Neural progenitor cell (in vitro differentiated cells): ENCODE measurements around the gene SEPTIN12.

Experiments used
- EZH2 ChIP-seq: fragments of 200-600 bp; sonication (generic); IDR thresholded peaks from 2 replicates; pipeline ENCODE4 v1.6.1; 2017; ENCODE audit warnings: antibody characterized with exemption, mild to moderate bottlenecking, moderate library complexity
- EZH2phosphoT487 ChIP-seq: fragments of 200-600 bp; sonication (generic); IDR thresholded peaks from 2 replicates; pipeline ENCODE4 v1.6.1; 2017; ENCODE audit warnings: antibody characterized with exemption
- TF ChIP-seq, protein P1 (sequence below): fragments of 200-600 bp; sonication (generic); IDR thresholded peaks from 2 replicates; pipeline ENCODE4 v1.5.1; 2017; ENCODE audit warnings: antibody characterized with exemption, mild to moderate bottlenecking

DNA sequence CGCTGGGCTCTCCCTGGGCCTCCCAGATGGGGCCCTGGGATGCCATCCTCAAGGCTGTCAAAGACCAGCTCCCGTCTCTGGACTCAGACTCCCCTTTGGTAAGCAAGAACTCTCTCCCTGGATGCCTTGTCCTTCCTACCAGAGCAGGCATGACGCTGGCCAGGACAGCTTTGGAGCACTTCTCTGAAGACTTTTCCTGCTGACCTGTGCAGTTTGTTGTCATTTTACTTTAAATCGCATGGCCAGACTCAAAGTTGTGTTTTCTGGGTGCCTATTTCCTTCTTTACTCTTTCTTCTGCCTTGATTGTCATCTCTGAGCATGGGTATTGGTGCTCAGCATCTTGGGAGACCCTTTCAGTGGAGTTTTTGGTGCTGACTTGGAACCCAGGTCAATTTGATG lies 51.6 kb downstream of the SEPTIN12 start:
- TF ChIP-seq, protein P1, sequence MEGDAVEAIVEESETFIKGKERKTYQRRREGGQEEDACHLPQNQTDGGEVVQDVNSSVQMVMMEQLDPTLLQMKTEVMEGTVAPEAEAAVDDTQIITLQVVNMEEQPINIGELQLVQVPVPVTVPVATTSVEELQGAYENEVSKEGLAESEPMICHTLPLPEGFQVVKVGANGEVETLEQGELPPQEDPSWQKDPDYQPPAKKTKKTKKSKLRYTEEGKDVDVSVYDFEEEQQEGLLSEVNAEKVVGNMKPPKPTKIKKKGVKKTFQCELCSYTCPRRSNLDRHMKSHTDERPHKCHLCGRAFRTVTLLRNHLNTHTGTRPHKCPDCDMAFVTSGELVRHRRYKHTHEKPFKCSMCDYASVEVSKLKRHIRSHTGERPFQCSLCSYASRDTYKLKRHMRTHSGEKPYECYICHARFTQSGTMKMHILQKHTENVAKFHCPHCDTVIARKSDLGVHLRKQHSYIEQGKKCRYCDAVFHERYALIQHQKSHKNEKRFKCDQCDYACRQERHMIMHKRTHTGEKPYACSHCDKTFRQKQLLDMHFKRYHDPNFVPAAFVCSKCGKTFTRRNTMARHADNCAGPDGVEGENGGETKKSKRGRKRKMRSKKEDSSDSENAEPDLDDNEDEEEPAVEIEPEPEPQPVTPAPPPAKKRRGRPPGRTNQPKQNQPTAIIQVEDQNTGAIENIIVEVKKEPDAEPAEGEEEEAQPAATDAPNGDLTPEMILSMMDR, result no peak
- TF ChIP-seq EZH2phosphoT487 (no peak), EZH2 (no peak)
